Peyer's patch (tissue), 4 donors: Measurements from ENCODE around the gene VPS36. TPM values are rescaled to one million over a fixed set of nuclear protein-coding genes. Genes with fewer than 3 reads are reported as not detected.

Source experiments
- DNase-seq, 3 donors: peaks; one replicate each; pipeline ENCODE4 v3.0.0-alpha.2; 2017 to 2019
- H3K27ac ChIP-seq, 4 donors: fragments of 200-600 bp; sonication (generic); one replicate each; pipeline ENCODE4 v1.5.1; 2016 to 2019
- H3K27me3 ChIP-seq, 2 donors: fragments of 200-600 bp; sonication (generic); one replicate each; pipeline ENCODE4 v1.5.1; 2019
- H3K36me3 ChIP-seq, 3 donors: fragments of 200-600 bp; sonication (generic); one replicate each; pipeline ENCODE4 v1.5.1; 2016 to 2019
- H3K4me1 ChIP-seq, 4 donors: fragments of 200-600 bp; sonication (generic); one replicate each; pipeline ENCODE4 v1.5.1; 2016 to 2019
- H3K4me3 ChIP-seq, 4 donors: fragments of 200-600 bp; sonication (generic); 1 replicate in 3 of 4; 2 replicates in 1 of 4; pipeline ENCODE4 v1.5.1; 2016 to 2019; ENCODE audit warnings: mild to moderate bottlenecking in 1 of 4
- H3K9me3 ChIP-seq, 4 donors: fragments of 200-600 bp; sonication (generic); one replicate each; pipeline ENCODE4 v1.5.1; 2016 to 2019; ENCODE audit warnings: mild to moderate bottlenecking in 1 of 4
- CTCF ChIP-seq, 6 experiments: fragments of 450-650 bp in 4 of 6; fragments of 200-600 bp in 2 of 6; sonication (generic) in 1 of 6; IDR thresholded peaks; one replicate each; pipeline ENCODE4 v1.5.1; 2017 to 2019; ENCODE audit warnings: antibody characterized with exemption in 6 of 6, mild to moderate bottlenecking in 3 of 6, moderate library complexity in 1 of 6
- POLR2A ChIP-seq, 2 donors: fragments of 450-650 bp; IDR thresholded peaks; one replicate each; pipeline ENCODE4 v1.5.1; 2017; ENCODE audit warnings: antibody characterized with exemption in 2 of 2, mild to moderate bottlenecking in 2 of 2, moderate library complexity in 2 of 2
- total RNA-seq, 4 donors: library from RNA; depleted of rRNA; stranded (reverse); fragments of >200 nt; gene quantifications; one replicate each; pipeline ENCODE4 v1.1.0, GENCODE V29; 2016

VPS36 gene
- total RNA-seq, 4 donors from 2014 or later, result 52.0 to 87.0 (median 78.7) TPM

GRCh38 chr13:52394586-52394985, 55.8 kb downstream of the VPS36 start:
- TF ChIP-seq CTCF (IDR thresholded peaks at IDR 0.05) (no peak), POLR2A (IDR thresholded peaks at IDR 0.05) (no peak)
- no peak overlapping the region for H3K27ac ChIP-seq

GRCh38 chr13:52393572-52394357, 56.7 kb downstream of the VPS36 start:
- no peak for TF ChIP-seq CTCF (IDR thresholded peaks at IDR 0.05)
- no peak for TF ChIP-seq POLR2A (IDR thresholded peaks at IDR 0.05)
- no peaks in the 10 kb centered on the region for H3K27me3 ChIP-seq
- no peaks in the 10 kb centered on the region for H3K9me3 ChIP-seq
- H3K4me1 ChIP-seq, result no peaks in the 10 kb centered on the region
- no peak for DNase-seq
- H3K4me3 ChIP-seq, result no peak overlapping the region
- no peak overlapping the region for H3K27ac ChIP-seq
- no peaks in the 10 kb centered on the region for H3K36me3 ChIP-seq

More at GRCh38 chr13:52394586-52394985, 55.8 kb downstream of the VPS36 start:
- Histone ChIP-seq H3K27me3 (no peaks in the 10 kb centered on the region), H3K9me3 (no peaks in the 10 kb centered on the region), H3K36me3 (no peaks in the 10 kb centered on the region), H3K4me1 (no peaks in the 10 kb centered on the region), H3K4me3 (no peak overlapping the region)
- DNase-seq, result no peak

- no peaks in the 10 kb centered on the region for H3K4me1 ChIP-seq
- H3K27ac ChIP-seq, result no peak overlapping the region
- no peaks in the 10 kb centered on the region for H3K9me3 ChIP-seq
- H3K27me3 ChIP-seq, result no peaks in the 10 kb centered on the region
- no peak for DNase-seq
- H3K4me3 ChIP-seq, result no peak overlapping the region
- H3K36me3 ChIP-seq, result no peaks in the 10 kb centered on the region
- TF ChIP-seq CTCF (IDR thresholded peaks at IDR 0.05) (no peak), POLR2A (IDR thresholded peaks at IDR 0.05) (no peak)
These were observed 62.7 kb downstream of the VPS36 start for GRCh38 chr13:52387721-52388120.

- H3K9me3 ChIP-seq, result no peaks in the 10 kb centered on the region
- no peaks in the 10 kb centered on the region for H3K36me3 ChIP-seq
- no peak overlapping the region for H3K4me3 ChIP-seq
- no peak overlapping the region for H3K27ac ChIP-seq
- TF ChIP-seq CTCF (IDR thresholded peaks at IDR 0.05) (no peak), POLR2A (IDR thresholded peaks at IDR 0.05) (no peak)
- no peaks in the 10 kb centered on the region for H3K27me3 ChIP-seq
- no peaks in the 10 kb centered on the region for H3K4me1 ChIP-seq
- no peak for DNase-seq
These were observed 64.6 kb downstream of the VPS36 start for GRCh38 chr13:52385870-52386269.

- no peaks in the 10 kb centered on the region for H3K9me3 ChIP-seq
- no peaks in the 10 kb centered on the region for H3K4me1 ChIP-seq
- H3K27me3 ChIP-seq, result no peaks in the 10 kb centered on the region
- H3K27ac ChIP-seq, result no peak overlapping the region
- no peaks in the 10 kb centered on the region for H3K36me3 ChIP-seq
- no peak for DNase-seq
- H3K4me3 ChIP-seq, result no peak overlapping the region
- TF ChIP-seq CTCF (IDR thresholded peaks at IDR 0.05) (no peak), POLR2A (IDR thresholded peaks at IDR 0.05) (no peak)
These were observed 67.1 kb downstream of the VPS36 start for GRCh38 chr13:52383366-52383765.
